Retina (tissue), 1 donor: ENCODE measurements around the gene AKR1C2.
"Not testable (repeated sequence)": the region's sequence is repeated elsewhere in the genome, so short reads cannot be mapped to it uniquely, and the experiment has no call there.

Experiments
- DNase-seq: peaks from one replicate; pipeline ENCODE4 v3.0.0-alpha.2; 2016

The AKR1C2 gene

GRCh38 chr10:4953405-4953804 is 50.3 kb downstream of the AKR1C2 start:
- no peak for DNase-seq

GRCh38 chr10:4951512-4952162 is 52.0 kb downstream of the AKR1C2 start:
- DNase-seq, result not testable (repeated sequence)

GRCh38 chr10:4947635-4948596 is 55.7 kb downstream of the AKR1C2 start:
- DNase-seq, result no peak

GRCh38 chr10:4947039-4947634 is 56.5 kb downstream of the AKR1C2 start:
- no peak for DNase-seq

GRCh38 chr10:4945766-4946717 is 57.6 kb downstream of the AKR1C2 start:
- DNase-seq, result no peak

- no peak for DNase-seq
Observed at GRCh38 chr10:4944841-4945240, 58.8 kb downstream of the AKR1C2 start.

- no peak for DNase-seq
Observed at GRCh38 chr10:4943821-4944220, 59.8 kb downstream of the AKR1C2 start.

- not testable (repeated sequence) for DNase-seq
Observed at GRCh38 chr10:4943416-4943815, 60.2 kb downstream of the AKR1C2 start.

GRCh38 chr10:4942931-4943330 is 60.7 kb downstream of the AKR1C2 start:
- DNase-seq, result not testable (repeated sequence)

GRCh38 chr10:4941540-4942330 is 61.9 kb downstream of the AKR1C2 start:
- DNase-seq, result no peak

- not testable (repeated sequence) for DNase-seq
Observed at GRCh38 chr10:4940909-4941308, 62.7 kb downstream of the AKR1C2 start.

GRCh38 chr10:4940073-4940428 is 63.6 kb downstream of the AKR1C2 start:
- DNase-seq, result not testable (repeated sequence)

- no peak for DNase-seq
Observed at GRCh38 chr10:4939224-4940072, 64.2 kb downstream of the AKR1C2 start.
